ENCODE measurements around the gene TSPAN9.

GRCh38 chr12:3259973-3260372 lies 182.8 kb downstream of the TSPAN9 start:
- TF ChIP-seq CTCF (IDR thresholded peaks at IDR 0.05; ENCODE audit: insufficient read depth, low read depth, low read length) (no peak), EZH2 (IDR thresholded peaks at IDR 0.05; ENCODE audit: insufficient read depth, low read length) (no peak)
